ENCODE measurements around the gene MORN1.

Gene MORN1

GRCh38 chr1:2372551-2373490 lies 18.5 kb downstream of the MORN1 start:
- DNase-seq: no peak

GRCh38 chr1:2368053-2368744 lies 23.2 kb downstream of the MORN1 start:
- no peak for DNase-seq

GRCh38 chr1:2363847-2364513 lies 27.4 kb downstream of the MORN1 start:
- DNase-seq: no peak

- DNase-seq: no peak
Observed at GRCh38 chr1:2360588-2361364, 30.6 kb downstream of the MORN1 start.

DNA sequence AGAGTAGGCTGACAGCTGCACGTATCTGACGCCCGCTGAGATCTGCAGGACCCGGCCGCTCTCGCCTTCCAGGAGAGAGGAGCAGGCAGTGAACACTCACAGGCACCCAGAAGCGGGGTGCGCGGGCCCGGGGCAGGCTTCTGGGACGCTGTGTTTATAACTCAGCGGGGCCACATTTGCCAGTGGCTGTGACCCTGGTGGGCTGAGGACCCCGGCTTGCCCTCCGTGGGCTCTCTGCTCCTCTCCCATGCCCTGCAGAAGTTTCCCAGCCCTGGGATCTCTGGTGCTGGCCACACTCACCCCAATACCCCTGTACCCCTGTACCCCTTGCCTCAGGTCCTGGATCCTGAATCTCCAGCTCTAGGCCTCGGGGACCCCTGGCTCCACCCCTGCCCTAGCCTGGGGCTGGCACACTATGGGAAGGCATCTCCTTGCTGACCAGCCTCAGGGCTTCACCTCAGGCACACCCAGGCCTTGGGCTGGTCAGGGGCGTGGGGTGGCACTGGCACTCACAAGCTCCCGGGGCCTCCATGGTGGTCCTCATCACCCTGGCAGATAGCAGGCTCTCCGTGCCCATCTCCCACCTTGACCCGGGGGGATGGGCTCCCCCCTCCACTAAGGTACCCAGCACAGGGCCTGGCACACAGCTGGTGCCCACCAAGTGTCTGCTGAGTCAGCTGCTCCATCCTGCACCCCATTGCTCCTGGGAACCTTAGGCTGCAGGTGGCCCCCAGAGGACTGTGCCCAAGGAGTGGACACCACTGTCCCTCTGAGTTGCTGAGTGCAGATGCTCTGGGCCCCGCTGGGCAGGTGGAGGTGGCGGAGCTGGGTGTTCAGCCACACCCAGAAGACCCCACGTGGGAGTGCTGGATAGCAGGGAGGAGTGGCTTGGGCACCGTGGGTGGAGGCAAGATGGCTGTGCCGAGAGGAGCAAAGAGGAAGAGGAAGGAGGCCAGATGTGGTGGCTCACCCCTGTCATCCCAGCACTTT lies 32.4 kb downstream of the MORN1 start:
- DNase-seq: no peak

- no peak for DNase-seq
Observed at GRCh38 chr1:2358072-2358471, 33.3 kb downstream of the MORN1 start.

- no peak for DNase-seq
Observed at GRCh38 chr1:2356911-2357845, 34.2 kb downstream of the MORN1 start.

GRCh38 chr1:2356401-2356800 lies 35.0 kb downstream of the MORN1 start:
- no peak for DNase-seq

GRCh38 chr1:2355373-2356261 lies 35.7 kb downstream of the MORN1 start:
- no peak for DNase-seq

- DNase-seq: no peak
Observed at GRCh38 chr1:2354511-2355372, 36.6 kb downstream of the MORN1 start.

GRCh38 chr1:2353551-2354438 lies 37.6 kb downstream of the MORN1 start:
- DNase-seq: no peak

GRCh38 chr1:2352897-2353550 lies 38.3 kb downstream of the MORN1 start:
- DNase-seq: no peak

GRCh38 chr1:2352341-2352896 lies 38.9 kb downstream of the MORN1 start:
- no peak for DNase-seq

DNA sequence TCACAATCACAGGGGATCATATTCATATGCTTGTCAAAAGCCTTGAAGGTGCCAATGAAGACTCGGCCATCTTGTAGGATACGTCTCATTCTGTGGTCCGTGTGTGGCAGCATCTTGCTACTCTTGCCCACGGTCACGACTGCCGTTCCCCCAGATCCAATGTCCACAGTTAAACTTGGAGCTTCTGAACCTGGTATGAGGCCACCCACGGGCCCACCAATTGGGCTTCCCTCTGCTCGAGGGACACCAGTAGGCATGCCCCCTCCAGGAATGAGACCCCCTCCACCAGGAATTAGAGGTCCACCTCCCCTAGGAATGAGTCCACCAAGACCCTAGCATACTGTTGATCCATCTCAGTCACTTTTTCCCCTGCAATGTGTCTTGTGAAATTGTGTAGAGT lies 39.6 kb downstream of the MORN1 start:
- no peak for DNase-seq

DNA sequence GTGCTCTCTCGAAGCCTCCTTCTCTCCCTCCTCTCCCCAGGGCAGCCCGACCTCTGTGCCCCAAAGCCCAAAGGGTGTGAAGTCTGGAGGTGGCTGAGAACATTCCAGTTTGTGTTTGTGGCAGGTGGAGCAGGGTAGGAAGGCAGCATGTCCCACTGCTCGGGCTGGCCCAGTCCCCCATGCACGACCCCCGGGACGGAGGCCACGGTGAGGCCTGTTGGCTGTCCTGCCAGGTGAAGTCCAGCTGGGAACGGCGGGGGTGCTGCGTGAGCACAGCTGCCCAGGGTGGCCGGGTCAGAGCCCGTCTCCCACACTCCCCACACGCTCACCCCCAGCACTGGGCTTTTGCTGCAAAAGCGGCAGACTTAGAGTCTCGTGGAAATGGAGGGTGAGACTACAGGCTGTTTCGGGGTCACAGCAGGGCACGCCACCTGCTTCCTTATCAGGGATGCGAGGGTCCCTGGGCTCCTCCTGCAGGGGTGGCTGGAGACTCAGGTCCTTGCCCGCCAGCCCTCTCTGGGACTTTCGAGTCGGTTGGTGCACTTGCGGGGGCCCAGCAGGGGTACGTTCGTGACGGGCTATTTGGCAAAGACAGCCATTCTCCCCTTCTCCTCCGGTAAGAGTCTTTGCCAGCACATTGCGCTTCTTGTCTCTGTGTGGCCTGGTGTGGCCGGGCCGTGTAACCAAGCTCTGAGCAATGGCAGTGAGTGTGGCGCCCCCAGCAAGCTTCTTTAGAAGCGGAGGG lies 40.3 kb downstream of the MORN1 start:
- no peak for DNase-seq

- no peak for DNase-seq
Observed at GRCh38 chr1:2350501-2350900, 40.9 kb downstream of the MORN1 start.

Measured in amniotic stem cell (primary cell).